ENCODE data around the gene ABCA7. TPM values are rescaled to one million over a fixed set of nuclear protein-coding genes. Genes with fewer than 3 reads are reported as not detected.

ABCA7 gene
- total RNA-seq, 1 experiment from 2014 or later, result 23.8 TPM

GRCh38 chr19:1109032-1109551 lies 69.2 kb downstream of the ABCA7 start:
- no peaks in the 10 kb centered on the region for H3K36me3 ChIP-seq (ENCODE audit: insufficient read depth, low read length)
- peaks cover 14% of the 10 kb centered on the region for H3K79me2 ChIP-seq (ENCODE audit: low read length)
- no peaks in the 10 kb centered on the region for H3K9me2 ChIP-seq (replicated peaks; ENCODE audit: insufficient read depth, low read length)
- H4K20me1 ChIP-seq (ENCODE audit: insufficient read depth, low read depth, low read length), result peaks cover 10% of the 10 kb centered on the region
- no peaks in the 10 kb centered on the region for H3K9me3 ChIP-seq (ENCODE audit: low read length)
- no peak overlapping the region for H3K27ac ChIP-seq (ENCODE audit: low read length)
- no peak overlapping the region for H3K4me2 ChIP-seq (ENCODE audit: low read depth, low read length, poor library complexity, severe bottlenecking)
- no peak for DNase-seq
- H3K4me3 ChIP-seq (ENCODE audit: low read length), result no peak overlapping the region
- H3K27me3 ChIP-seq (ENCODE audit: low read length), result no peaks in the 10 kb centered on the region
- no peak overlapping the region for H3K9ac ChIP-seq (ENCODE audit: low read length)
- peaks cover 35% of the 10 kb centered on the region for H3K4me1 ChIP-seq (ENCODE audit: low read length)
- H2AFZ ChIP-seq (ENCODE audit: low read length), result no peak overlapping the region

- H2AFZ ChIP-seq (ENCODE audit: low read length), result no peak overlapping the region
- H3K4me1 ChIP-seq (ENCODE audit: low read length), result peaks cover 33% of the 10 kb centered on the region
- H4K20me1 ChIP-seq (ENCODE audit: insufficient read depth, low read depth, low read length), result peaks cover 8% of the 10 kb centered on the region
- no peak overlapping the region for H3K9ac ChIP-seq (ENCODE audit: low read length)
- H3K27me3 ChIP-seq (ENCODE audit: low read length), result no peaks in the 10 kb centered on the region
- H3K9me3 ChIP-seq (ENCODE audit: low read length), result no peaks in the 10 kb centered on the region
- no peak for DNase-seq
- H3K79me2 ChIP-seq (ENCODE audit: low read length), result peaks cover 10% of the 10 kb centered on the region
- H3K4me3 ChIP-seq (ENCODE audit: low read length), result no peak overlapping the region
- H3K9me2 ChIP-seq (replicated peaks; ENCODE audit: insufficient read depth, low read length), result no peaks in the 10 kb centered on the region
- no peak overlapping the region for H3K27ac ChIP-seq (ENCODE audit: low read length)
- H3K4me2 ChIP-seq (ENCODE audit: low read depth, low read length, poor library complexity, severe bottlenecking), result no peak overlapping the region
- no peaks in the 10 kb centered on the region for H3K36me3 ChIP-seq (ENCODE audit: insufficient read depth, low read length)
Observed at GRCh38 chr19:1109697-1110671, 70.1 kb downstream of the ABCA7 start.

GRCh38 chr19:1110809-1111640 lies 71.1 kb downstream of the ABCA7 start:
- Histone ChIP-seq H4K20me1 (ENCODE audit: insufficient read depth, low read depth, low read length) (peaks cover 5% of the 10 kb centered on the region; the same call in 1 of the 2 replicates), H3K4me2 (ENCODE audit: low read depth, low read length, poor library complexity, severe bottlenecking) (no peak overlapping the region), H3K9me2 (replicated peaks; ENCODE audit: insufficient read depth, low read length) (no peaks in the 10 kb centered on the region)

GRCh38 chr19:1111641-1112267 lies 71.8 kb downstream of the ABCA7 start:
- Histone ChIP-seq H3K27ac (ENCODE audit: low read length) (no peak overlapping the region), H3K4me1 (ENCODE audit: low read length) (peaks cover 16% of the 10 kb centered on the region), H3K79me2 (ENCODE audit: low read length) (no peaks in the 10 kb centered on the region), H3K36me3 (ENCODE audit: insufficient read depth, low read length) (no peaks in the 10 kb centered on the region), H3K4me3 (ENCODE audit: low read length) (no peak overlapping the region), H3K27me3 (ENCODE audit: low read length) (no peaks in the 10 kb centered on the region), H2AFZ (ENCODE audit: low read length) (no peak overlapping the region), H3K4me2 (ENCODE audit: low read depth, low read length, poor library complexity, severe bottlenecking) (no peak overlapping the region), H3K9me3 (ENCODE audit: low read length) (no peaks in the 10 kb centered on the region), H3K9me2 (replicated peaks; ENCODE audit: insufficient read depth, low read length) (no peaks in the 10 kb centered on the region), H4K20me1 (ENCODE audit: insufficient read depth, low read depth, low read length) (peaks cover 5% of the 10 kb centered on the region; the same call in 1 of the 2 replicates), H3K9ac (ENCODE audit: low read length) (no peak overlapping the region)
- no peak for DNase-seq

More at GRCh38 chr19:1110809-1111640, 71.1 kb downstream of the ABCA7 start:
- Histone ChIP-seq H2AFZ (ENCODE audit: low read length) (no peak overlapping the region), H3K36me3 (ENCODE audit: insufficient read depth, low read length) (no peaks in the 10 kb centered on the region), H3K27me3 (ENCODE audit: low read length) (no peaks in the 10 kb centered on the region), H3K27ac (ENCODE audit: low read length) (no peak overlapping the region), H3K9me3 (ENCODE audit: low read length) (no peaks in the 10 kb centered on the region), H3K4me3 (ENCODE audit: low read length) (no peak overlapping the region), H3K4me1 (ENCODE audit: low read length) (peaks cover 23% of the 10 kb centered on the region), H3K9ac (ENCODE audit: low read length) (no peak overlapping the region), H3K79me2 (ENCODE audit: low read length) (peaks cover under 1% of the 10 kb centered on the region; the same call in 1 of the 2 replicates)
- no peak for DNase-seq

- H3K4me3 ChIP-seq (ENCODE audit: low read length), result no peak overlapping the region
- no peak overlapping the region for H3K27ac ChIP-seq (ENCODE audit: low read length)
- no peaks in the 10 kb centered on the region for H3K36me3 ChIP-seq (ENCODE audit: insufficient read depth, low read length)
- no peaks in the 10 kb centered on the region for H3K9me2 ChIP-seq (replicated peaks; ENCODE audit: insufficient read depth, low read length)
- no peaks in the 10 kb centered on the region for H3K9me3 ChIP-seq (ENCODE audit: low read length)
- no peak overlapping the region for H2AFZ ChIP-seq (ENCODE audit: low read length)
- no peak overlapping the region for H3K9ac ChIP-seq (ENCODE audit: low read length)
- H4K20me1 ChIP-seq (ENCODE audit: insufficient read depth, low read depth, low read length), result peaks cover 5% of the 10 kb centered on the region; the same call in 1 of the 2 replicates
- no peak for DNase-seq
- no peaks in the 10 kb centered on the region for H3K79me2 ChIP-seq (ENCODE audit: low read length)
- H3K27me3 ChIP-seq (ENCODE audit: low read length), result no peaks in the 10 kb centered on the region
- H3K4me1 ChIP-seq (ENCODE audit: low read length), result peaks cover 9% of the 10 kb centered on the region
- no peak overlapping the region for H3K4me2 ChIP-seq (ENCODE audit: low read depth, low read length, poor library complexity, severe bottlenecking)
Observed at GRCh38 chr19:1112268-1113029, 72.5 kb downstream of the ABCA7 start.

GRCh38 chr19:1113030-1113985 lies 73.4 kb downstream of the ABCA7 start:
- Histone ChIP-seq H3K9me2 (replicated peaks; ENCODE audit: insufficient read depth, low read length) (no peaks in the 10 kb centered on the region), H3K4me2 (ENCODE audit: low read depth, low read length, poor library complexity, severe bottlenecking) (no peak overlapping the region), H4K20me1 (ENCODE audit: insufficient read depth, low read depth, low read length) (peaks cover 5% of the 10 kb centered on the region; the same call in 1 of the 2 replicates), H3K9me3 (ENCODE audit: low read length) (no peaks in the 10 kb centered on the region), H2AFZ (ENCODE audit: low read length) (no peak overlapping the region), H3K36me3 (ENCODE audit: insufficient read depth, low read length) (no peaks in the 10 kb centered on the region), H3K79me2 (ENCODE audit: low read length) (no peaks in the 10 kb centered on the region), H3K27me3 (ENCODE audit: low read length) (no peaks in the 10 kb centered on the region), H3K4me3 (ENCODE audit: low read length) (no peak overlapping the region), H3K9ac (ENCODE audit: low read length) (no peak overlapping the region), H3K4me1 (ENCODE audit: low read length) (peaks cover 3% of the 10 kb centered on the region; the same call in 1 of the 2 replicates), H3K27ac (ENCODE audit: low read length) (no peak overlapping the region)
- DNase-seq, result peak; percentile 94
